ENCODE data around the gene SLC17A5. TPM values are rescaled to one million over a fixed set of nuclear protein-coding genes. Genes with fewer than 3 reads are reported as not detected.

Gene SLC17A5
- total RNA-seq, 2 experiments from 2014 or later, result 4.2 to 5.0 TPM

DNA sequence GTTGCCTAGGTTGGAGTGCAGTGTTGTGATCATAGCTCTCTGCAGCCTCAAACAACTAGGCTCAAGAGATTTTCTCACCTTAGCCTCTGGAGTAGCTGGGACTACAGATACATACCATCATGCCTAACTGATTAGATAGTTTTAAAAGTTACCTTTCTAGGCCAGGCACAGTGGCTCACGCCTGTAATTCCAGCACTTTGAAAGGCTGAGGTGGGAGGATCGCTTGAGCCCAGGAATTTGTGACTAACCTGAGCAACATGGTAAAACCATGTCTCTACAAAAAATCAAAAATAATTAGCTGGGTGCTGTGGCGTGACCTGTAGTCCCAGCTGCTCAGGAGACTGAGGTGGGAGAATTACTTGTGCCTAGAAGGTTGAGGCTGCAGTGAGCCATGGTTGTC is 41.2 kb downstream of the SLC17A5 start:
- ChIA-PET CTCF (interaction anchor here (0.8 to 3.8 kb wide), 10 partner anchors 10 to 162 kb away, joined by 3 to 41 read pairs (median 3); partner anchors contain the start of gene EEF1A1), POLR2A (interaction anchor here (0.6 to 13.3 kb wide), 5 partner anchors 32 to 96 kb away, joined by 3 to 204 read pairs (median 4); partner anchors contain the start of gene EEF1A1)
- Mint-ChIP-seq H3K36me3 (ENCODE audit: low read depth) (peaks cover 13% of the 10 kb centered on the region), H3K4me1 (ENCODE audit: low read depth) (peaks cover 4% of the 10 kb centered on the region), H3K27ac (no peak overlapping the region), H3K27me3 (no peaks in the 10 kb centered on the region), H3K9me3 (no peaks in the 10 kb centered on the region), H3K4me3 (no peak overlapping the region)
- TF ChIP-seq, protein P1, sequence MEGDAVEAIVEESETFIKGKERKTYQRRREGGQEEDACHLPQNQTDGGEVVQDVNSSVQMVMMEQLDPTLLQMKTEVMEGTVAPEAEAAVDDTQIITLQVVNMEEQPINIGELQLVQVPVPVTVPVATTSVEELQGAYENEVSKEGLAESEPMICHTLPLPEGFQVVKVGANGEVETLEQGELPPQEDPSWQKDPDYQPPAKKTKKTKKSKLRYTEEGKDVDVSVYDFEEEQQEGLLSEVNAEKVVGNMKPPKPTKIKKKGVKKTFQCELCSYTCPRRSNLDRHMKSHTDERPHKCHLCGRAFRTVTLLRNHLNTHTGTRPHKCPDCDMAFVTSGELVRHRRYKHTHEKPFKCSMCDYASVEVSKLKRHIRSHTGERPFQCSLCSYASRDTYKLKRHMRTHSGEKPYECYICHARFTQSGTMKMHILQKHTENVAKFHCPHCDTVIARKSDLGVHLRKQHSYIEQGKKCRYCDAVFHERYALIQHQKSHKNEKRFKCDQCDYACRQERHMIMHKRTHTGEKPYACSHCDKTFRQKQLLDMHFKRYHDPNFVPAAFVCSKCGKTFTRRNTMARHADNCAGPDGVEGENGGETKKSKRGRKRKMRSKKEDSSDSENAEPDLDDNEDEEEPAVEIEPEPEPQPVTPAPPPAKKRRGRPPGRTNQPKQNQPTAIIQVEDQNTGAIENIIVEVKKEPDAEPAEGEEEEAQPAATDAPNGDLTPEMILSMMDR (IDR thresholded peaks at IDR 0.05), result no peak
- DNase-seq, result no peak
- intact Hi-C loops (cut with micrococcal nuclease), result loop anchor here (5.0 kb wide), 1 partner anchor 90 kb away; the partner anchor contains the start of gene EEF1A1
- no peak for ATAC-seq

DNA sequence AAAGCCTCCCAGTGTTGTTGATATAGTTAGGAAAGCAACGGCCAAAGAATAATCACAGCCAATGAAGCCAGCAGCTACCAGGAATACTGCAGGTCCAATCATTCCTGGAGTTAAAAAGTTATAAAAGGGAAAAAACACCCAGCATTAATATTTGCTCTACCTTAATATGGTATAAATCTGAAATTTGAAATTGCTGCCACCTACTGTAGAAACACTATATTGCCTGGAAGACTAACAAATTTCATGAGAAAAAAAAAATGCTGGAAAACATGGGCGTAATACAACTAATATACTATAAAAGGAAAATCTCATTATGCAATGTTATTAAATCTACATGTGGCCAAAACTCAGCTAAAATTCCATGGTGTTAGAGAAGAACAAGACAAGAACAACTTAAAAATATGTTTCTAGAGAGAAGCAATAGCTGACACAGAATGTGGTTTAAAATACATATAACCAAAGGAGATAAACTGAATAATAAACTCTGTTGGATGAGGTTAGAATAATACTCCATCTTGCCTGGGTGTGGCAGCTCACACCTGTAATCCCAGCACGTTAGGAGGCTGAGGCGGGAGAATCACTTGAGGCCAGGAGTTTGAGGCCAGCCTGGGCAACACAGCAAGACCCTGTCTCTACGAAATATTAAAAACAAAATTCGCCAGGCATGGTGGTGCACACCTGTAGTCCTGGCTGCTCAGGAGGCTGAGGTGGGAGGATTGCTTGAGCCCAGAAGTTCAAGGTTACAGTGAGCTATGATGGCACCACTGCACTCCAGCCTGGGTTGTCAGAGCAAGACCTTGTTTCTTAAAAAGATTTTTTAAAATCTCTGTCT is 43.1 kb downstream of the SLC17A5 start:
- Mint-ChIP-seq H3K4me1 (ENCODE audit: low read depth) (peaks cover 4% of the 10 kb centered on the region), H3K36me3 (ENCODE audit: low read depth) (peaks cover 13% of the 10 kb centered on the region), H3K27ac (no peak overlapping the region), H3K27me3 (no peaks in the 10 kb centered on the region), H3K9me3 (no peaks in the 10 kb centered on the region), H3K4me3 (no peak overlapping the region)
- TF ChIP-seq, protein P1 (IDR thresholded peaks at IDR 0.05), result peak; percentile 73
- intact Hi-C loops (cut with micrococcal nuclease), result loop anchor here (5.0 kb wide), 1 partner anchor 88 kb away; the partner anchor contains the start of gene EEF1A1
- ATAC-seq (peak; percentile 66), DNase-seq (no peak)
- ChIA-PET POLR2A (interaction anchor here (0.6 to 13.3 kb wide), 4 partner anchors 30 to 159 kb away, joined by 3 to 204 read pairs (median 6); partner anchors contain the start of gene EEF1A1), CTCF (interaction anchor here (0.7 to 3.8 kb wide), 25 partner anchors 9 to 287 kb away, joined by 3 to 41 read pairs (median 4); partner anchors contain the start of genes EEF1A1 and MTO1)

- TF ChIP-seq, protein P1 (IDR thresholded peaks at IDR 0.05), result no peak
- peaks cover 14% of the 10 kb centered on the region for H3K36me3 Mint-ChIP-seq (ENCODE audit: low read depth)
- no peak overlapping the region for H3K27ac Mint-ChIP-seq
- ChIA-PET CTCF (no interaction called here), POLR2A (interaction anchor here (1.2 to 13.3 kb wide), 2 partner anchors 29 to 92 kb away, joined by 4 to 204 read pairs; partner anchors contain the start of gene EEF1A1)
- H3K4me1 Mint-ChIP-seq (ENCODE audit: low read depth), result peaks cover 4% of the 10 kb centered on the region
- H3K27me3 Mint-ChIP-seq, result no peaks in the 10 kb centered on the region
- ATAC-seq (no peak), DNase-seq (no peak)
- no peaks in the 10 kb centered on the region for H3K9me3 Mint-ChIP-seq
- H3K4me3 Mint-ChIP-seq, result no peak overlapping the region
- intact Hi-C loops (cut with micrococcal nuclease), result no loop called here
These were observed 45.0 kb downstream of the SLC17A5 start for GRCh38 chr6:73608761-73609160.

DNA sequence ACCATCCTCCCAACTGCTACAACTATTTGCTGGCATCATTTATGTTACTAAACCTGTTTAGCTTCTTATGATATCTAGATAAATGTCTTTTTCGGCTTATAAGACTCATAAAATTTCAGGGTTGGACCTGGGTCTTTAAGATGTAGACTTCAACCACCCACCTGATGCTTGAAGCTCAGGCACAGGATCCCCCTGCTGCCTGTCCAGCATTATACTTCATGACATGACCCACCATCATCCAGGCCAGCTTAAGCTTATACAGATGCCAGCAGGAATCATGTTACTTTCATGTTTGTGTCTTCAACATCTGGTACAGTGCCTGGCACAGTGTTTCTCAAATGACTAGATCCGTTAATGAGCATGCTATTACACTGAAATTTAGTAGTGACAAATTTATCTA is 47.4 kb downstream of the SLC17A5 start:
- Mint-ChIP-seq H3K4me1 (ENCODE audit: low read depth) (peaks cover 4% of the 10 kb centered on the region), H3K27me3 (no peaks in the 10 kb centered on the region), H3K4me3 (no peak overlapping the region), H3K27ac (no peak overlapping the region), H3K9me3 (no peaks in the 10 kb centered on the region), H3K36me3 (ENCODE audit: low read depth) (peaks cover 14% of the 10 kb centered on the region)
- ATAC-seq, result no peak
- TF ChIP-seq, protein P1 (IDR thresholded peaks at IDR 0.05), result no peak
- DNase-seq, result no peak
- CTCF ChIA-PET, result interaction anchor here (1.5 to 2.2 kb wide), 2 partner anchors 46 to 92 kb away, joined by 3 to 7 read pairs; no protein-coding TSS in a partner anchor
- POLR2A ChIA-PET, result interaction anchor here (1.0 to 13.3 kb wide), 2 partner anchors 20 to 90 kb away, joined by 3 to 204 read pairs; partner anchors contain the start of gene EEF1A1
- intact Hi-C loops (cut with micrococcal nuclease), result no loop called here
